Renal cortex interstitium (tissue), 11 donors: ENCODE data around the gene CDC42BPB. TPM values are rescaled to one million over a fixed set of nuclear protein-coding genes. Genes with fewer than 3 reads are reported as not detected.
A peak's percentile ranks its signal among the peaks of the same experiment; 100 is the strongest.
"Not testable (repeated sequence)": the region's sequence is repeated elsewhere in the genome, so short reads cannot be mapped to it uniquely, and the experiment has no call there.

ENCODE experiments used
- DNase-seq, 11 donors: peaks; one replicate each; pipeline ENCODE4 v3.0.0-alpha.2; 2013; ENCODE audit warnings: low read depth in 9 of 11, low spot score in 4 of 11; ENCODE audit errors: extremely low read depth in 1 of 11
- polyA plus RNA-seq, 3 donors: library from polyadenylated mRNA; unstranded; fragments of 120-200 nt; gene quantifications; one replicate each; pipeline ENCODE4 v1.2.1, GENCODE V29; 2013; ENCODE audit not compliant: insufficient read length in 3 of 3

Gene CDC42BPB
- polyA plus RNA-seq, 3 donors = 74.0 to 98.5 (median 84.0) TPM

DNA sequence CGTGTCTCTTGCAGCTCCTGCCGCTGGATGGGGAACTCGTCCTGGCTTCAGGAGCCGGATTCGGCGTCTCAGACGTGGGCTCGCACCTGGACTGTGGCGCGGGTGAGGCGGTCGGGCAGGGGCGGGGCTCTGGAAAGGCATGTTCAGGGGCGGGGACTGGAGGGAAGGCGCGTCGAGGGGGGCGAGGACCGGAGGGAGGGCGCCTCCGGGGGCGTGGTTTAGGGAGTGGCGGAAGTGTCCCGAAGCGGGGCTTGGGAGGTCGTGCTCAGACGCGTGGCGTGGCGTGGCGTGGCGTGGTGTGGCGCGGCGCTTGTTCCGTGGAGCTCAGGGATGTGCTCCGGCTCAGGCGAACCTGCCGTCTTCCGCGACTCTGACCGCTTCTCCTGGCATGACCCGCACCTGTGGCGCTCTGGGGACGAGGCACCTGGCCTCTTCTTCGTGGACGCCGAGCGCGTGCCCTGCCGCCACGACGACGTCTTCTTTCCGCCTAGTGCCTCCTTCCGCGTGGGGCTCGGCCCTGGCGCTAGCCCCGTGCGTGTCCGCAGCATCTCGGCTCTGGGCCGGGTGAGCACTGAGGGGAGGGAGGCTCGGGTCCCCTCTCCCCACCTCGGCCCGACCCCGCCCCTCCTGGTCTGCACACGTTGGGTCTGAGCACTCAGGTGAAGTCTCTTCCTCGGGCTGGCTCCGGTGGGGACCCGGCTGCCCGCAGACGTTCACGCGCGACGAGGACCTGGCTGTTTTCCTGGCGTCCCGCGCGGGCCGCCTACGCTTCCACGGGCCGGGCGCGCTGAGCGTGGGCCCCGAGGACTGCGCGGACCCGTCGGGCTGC, 128.7 kb downstream of the CDC42BPB start:
- DNase-seq = peak in 9 of 11 donors; percentile 39 to 78 (median 64)

DNA sequence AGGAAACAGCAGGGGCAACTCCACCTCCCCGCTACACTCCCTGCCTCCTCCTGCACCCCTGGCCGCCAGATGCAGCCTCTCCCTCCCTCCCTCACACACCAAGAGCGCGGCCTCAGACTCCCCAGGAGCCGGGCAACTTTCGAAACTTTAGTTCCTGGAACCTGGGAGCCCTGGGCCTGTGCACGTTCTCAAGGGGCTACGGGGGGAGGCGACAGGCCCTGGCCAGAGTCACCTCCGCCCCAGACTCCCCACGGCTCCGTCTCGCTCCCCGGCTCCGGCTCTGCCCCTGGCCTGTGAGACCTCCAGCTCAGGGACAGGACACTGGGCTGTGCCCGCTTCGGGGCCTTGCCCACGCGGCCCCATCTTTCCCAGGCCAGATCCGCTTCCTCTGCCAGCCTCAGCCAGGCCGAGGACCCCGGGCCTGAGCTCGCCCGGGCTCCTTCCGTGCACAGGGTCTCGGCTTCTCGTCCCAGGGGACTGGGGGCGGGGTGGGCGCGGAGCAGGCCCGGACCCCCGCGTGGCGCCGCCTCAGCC, 129.4 kb downstream of the CDC42BPB start:
- DNase-seq = no peak

- no peak for DNase-seq
Measured at GRCh38 chr14:102927346-102927877, 129.9 kb downstream of the CDC42BPB start.

DNA sequence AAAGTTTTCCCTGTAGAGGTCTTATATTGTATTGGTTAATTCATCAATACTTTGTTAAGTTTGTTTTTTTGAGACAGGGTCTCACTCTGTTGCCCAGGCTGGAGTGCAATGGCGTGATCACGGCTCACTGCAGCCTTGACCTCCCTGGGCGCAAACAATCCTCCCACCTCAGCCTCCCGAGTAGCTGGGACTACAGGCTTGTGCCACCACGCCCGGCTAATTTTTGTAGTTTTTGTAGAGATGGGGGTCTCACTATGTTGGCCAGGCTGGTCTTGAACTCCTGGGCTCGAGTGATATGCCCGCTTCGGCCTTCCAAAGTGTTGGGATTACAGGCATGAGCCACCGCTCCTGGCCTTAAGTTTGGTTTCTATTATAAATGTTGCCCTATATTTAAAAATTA, 130.5 kb downstream of the CDC42BPB start:
- DNase-seq = not testable (repeated sequence)

GRCh38 chr14:102926104-102926503, 131.2 kb downstream of the CDC42BPB start:
- DNase-seq = no peak

DNA sequence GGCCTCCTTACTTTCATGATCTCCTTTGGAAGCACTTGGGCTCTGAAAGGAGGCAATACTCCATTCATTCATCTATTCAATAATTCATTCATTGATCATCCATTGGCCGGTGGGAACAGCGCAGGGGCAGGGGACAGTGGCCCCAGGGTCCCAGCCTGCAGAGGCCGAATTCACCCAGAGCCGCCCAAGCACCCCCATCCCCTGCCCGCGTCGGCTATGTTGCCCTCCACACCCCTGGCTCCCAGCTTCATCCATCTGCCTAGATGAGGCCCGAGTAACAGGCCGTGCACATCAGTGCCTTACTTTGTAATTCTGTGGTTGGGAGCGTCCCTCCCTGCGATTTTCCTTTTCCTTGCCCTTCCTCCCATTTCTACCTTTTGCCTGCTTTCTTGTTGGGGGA, 131.7 kb downstream of the CDC42BPB start:
- DNase-seq = no peak

GRCh38 chr14:102924632-102925588, 132.4 kb downstream of the CDC42BPB start:
- no peak for DNase-seq

GRCh38 chr14:102923925-102924486, 133.3 kb downstream of the CDC42BPB start:
- DNase-seq = no peak

DNA sequence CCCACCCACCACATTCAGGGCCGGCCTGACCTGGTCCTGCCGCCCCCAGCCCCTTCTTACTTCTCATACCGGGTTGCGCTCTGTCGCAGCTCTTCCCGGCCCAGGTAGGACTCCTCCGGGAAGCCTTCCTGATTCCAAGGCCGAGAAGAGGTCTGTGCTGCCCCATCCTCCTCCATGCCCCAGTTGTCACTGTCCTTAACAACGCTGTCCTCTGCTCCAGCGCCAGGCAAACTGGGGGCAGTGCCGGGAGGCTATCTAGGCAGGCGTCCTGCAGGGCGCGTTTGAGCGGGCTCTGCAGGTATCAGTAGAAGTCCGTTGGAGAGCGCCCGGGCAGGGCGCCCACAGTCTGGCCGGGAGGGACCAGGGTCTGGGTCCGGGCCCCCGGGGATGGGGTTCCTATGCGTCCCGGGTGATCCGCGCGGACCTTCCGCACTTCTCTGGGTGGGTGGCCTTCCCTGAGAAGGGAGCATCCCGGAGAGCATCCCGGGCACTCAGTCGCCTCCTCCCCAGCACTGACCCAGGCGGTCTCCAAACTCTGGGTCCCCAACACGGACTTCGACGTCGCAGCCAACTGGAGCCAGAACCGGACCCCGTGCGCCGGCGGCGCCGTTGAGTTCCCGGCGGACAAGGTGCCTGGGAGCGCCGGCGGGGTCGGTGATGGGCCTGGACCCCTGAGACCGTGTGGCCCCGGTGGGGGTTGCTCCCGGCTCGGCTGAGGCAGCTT, 134.0 kb downstream of the CDC42BPB start:
- no peak for DNase-seq

GRCh38 chr14:102922490-102923200, 134.7 kb downstream of the CDC42BPB start, which contains the start of gene AMN:
TSS of gene AMN (plus strand) at chr14:102922663. CDS start at chr14:102922689, 26 bp downstream.
- DNase-seq = no peak

DNA sequence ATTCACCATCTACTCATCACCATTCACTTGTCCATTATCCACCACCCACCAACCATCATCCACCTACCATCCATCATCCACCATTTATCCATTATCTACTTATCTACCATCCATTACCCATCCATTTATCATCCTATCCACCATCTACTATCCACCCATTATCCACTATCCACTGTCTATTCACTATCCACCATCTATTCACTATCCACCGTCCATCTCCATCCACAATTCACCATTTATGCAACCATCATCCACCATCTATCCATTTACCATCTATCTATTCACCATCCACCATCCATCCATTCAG, 136.4 kb downstream of the CDC42BPB start:
- DNase-seq = no peak

DNA sequence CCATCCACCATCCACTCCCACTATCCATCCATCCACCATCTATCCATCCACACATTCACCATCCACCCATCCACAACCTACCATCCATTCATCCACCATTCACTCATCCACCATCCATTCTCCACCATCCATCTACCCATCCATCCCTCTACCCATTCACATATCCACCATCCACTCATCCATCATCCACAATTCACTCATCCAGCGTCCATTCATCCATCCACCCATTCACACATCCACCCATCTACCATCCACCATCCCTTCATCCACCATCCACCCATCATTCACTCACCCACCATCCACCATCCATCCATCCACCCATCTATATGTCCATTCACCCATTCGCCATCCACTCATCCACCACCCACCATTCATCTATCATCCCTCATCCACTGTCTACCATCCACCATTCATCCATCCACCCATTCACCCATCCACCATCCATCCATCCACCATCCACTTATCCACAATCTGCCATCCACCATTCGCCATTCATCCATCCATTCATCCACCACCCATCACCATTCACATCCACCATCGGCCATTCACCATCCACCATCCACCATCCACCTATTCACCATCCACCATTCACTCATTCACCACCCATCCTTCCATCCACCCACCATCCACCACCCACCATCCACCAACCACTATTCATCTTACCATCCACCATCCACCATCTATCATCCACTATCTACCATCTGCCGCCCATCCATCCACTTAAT, 136.9 kb downstream of the CDC42BPB start:
- DNase-seq = no peak

GRCh38 chr14:102918438-102918837, 138.9 kb downstream of the CDC42BPB start:
- no peak for DNase-seq

DNA sequence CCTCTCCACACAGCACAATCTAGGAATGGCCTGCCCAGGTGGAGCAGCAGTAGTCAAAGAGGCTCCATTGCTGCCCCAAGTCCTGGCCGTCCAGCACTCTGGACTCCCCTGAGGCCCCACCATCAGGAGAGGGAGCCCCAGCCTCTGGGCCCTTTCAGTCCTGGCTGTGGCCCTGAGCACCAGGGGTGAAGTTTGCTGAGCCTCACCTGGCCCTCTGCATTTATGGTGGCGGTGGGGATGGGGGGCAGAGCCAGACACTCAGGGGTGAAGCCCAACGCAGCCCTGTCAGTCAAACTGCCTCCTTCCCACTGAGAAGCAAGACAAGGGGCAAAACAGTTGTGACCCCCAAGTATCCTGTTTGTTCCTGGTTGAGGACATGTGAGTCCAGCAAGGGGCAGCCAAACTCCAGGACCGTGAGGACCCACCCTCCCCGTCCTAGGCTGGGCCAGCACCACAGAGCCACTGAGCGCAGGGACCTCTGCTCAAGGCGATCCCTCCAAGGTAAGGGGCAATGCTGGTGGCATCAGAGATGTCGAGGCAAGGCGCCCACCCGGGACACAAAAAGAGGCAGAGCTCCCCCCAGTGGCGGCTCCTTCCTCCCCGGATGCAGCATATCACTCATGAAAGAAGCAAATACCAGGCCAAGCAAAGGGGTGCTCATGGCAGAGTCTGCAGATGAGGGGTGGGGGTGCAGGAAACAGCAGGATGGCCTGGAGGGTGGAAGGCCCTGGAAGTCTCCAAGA, 139.7 kb downstream of the CDC42BPB start:
- no peak for DNase-seq

- DNase-seq = no peak
Measured at GRCh38 chr14:102917056-102917385, 140.3 kb downstream of the CDC42BPB start.

DNA sequence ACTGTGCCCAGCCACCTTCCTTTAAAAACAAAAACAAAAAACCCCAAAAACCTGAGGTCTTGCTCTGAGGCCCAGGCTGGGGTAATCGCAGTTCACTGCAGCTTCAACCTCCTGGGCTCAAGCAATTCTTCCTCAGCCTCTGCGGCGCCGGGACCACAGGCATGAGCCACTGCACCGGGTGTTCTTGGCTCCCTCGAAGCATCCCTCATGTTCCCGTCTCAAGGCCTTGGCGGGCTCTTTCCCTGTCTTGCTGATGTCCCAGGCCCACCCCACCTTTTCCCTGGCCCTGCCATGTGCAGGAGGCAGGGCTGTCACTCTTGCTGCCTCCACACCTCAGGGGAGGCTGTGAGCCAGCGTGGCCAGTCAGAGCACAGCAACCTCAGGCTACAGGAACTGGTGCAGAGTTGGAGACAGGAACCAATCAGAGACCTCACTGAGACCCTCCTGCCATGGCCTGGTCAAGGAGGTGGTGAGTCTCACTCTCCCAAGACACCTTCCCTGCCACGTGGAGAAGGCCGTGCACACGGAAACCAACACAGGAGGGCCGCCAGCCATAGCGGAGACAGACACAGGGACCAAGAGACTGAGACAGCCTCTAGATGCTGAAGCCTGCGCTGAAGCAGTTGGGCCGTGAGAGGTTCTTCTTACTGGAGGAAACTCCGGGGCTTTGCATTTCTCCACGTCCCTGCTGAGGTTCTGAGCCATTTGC, 140.8 kb downstream of the CDC42BPB start:
- DNase-seq = no peak
